K562 (cell line): Measurements from ENCODE around the gene NOSIP. TPM values are rescaled to one million over a fixed set of nuclear protein-coding genes. Genes with fewer than 3 reads are reported as not detected.

ENCODE experiments used
- BCL6 ChIP-seq: fragments of 250-450 bp; sonication (Bioruptor Pico); IDR thresholded peaks from 2 replicates; pipeline ENCODE4 v1.4.0; 2020
- BMI1 ChIP-seq: fragments of 150-350 bp; IDR thresholded peaks from 2 replicates; pipeline ENCODE4 v1.6.1; 2014; ENCODE audit warnings: low read length
- E2F8 ChIP-seq: fragments of 450-650 bp; IDR thresholded peaks from 2 replicates; pipeline ENCODE4 v1.7.1; 2018; ENCODE audit warnings: mild to moderate bottlenecking, low read depth; ENCODE audit not compliant: partially characterized antibody
- FOXJ3 ChIP-seq: sonication (generic); formaldehyde crosslinking; IDR thresholded peaks from 2 replicates; pipeline ENCODE4 v1.4.0; 2020; ENCODE audit warnings: mild to moderate bottlenecking, missing genetic modification reagents
- HDAC3 ChIP-seq: fragments of 450-650 bp; IDR thresholded peaks from 2 replicates; pipeline ENCODE4 v1.6.1; 2018; ENCODE audit warnings: borderline replicate concordance, mild to moderate bottlenecking, moderate library complexity; ENCODE audit not compliant: partially characterized antibody
- HDGF ChIP-seq: fragments of 450-650 bp; IDR thresholded peaks from 2 replicates; pipeline ENCODE4 v1.6.1; 2016
- HIVEP1 ChIP-seq: fragments of 250-450 bp; sonication (Bioruptor Pico); IDR thresholded peaks from 2 replicates; pipeline ENCODE4 v1.4.0; 2020; ENCODE audit warnings: mild to moderate bottlenecking
- HNRNPH1 ChIP-seq: fragments of 200-400 bp; formaldehyde crosslinking; optimal IDR thresholded peaks from 2 replicates; pipeline ENCODE3; 2017; ENCODE audit warnings: low read depth, mild to moderate bottlenecking, low read length, moderate library complexity
- KLF10 ChIP-seq: fragments of 250-450 bp; sonication (Bioruptor Pico); IDR thresholded peaks from 2 replicates; pipeline ENCODE4 v1.6.1; 2021; ENCODE audit warnings: matching md5 sums
- KLF16 ChIP-seq: IDR thresholded peaks from 2 replicates; pipeline ENCODE4 v1.6.1; 2016; ENCODE audit warnings: antibody characterized with exemption
- MEF2A ChIP-seq: IDR thresholded peaks from 2 replicates; pipeline ENCODE4 v1.6.1; 2011; ENCODE audit warnings: low read depth, mild to moderate bottlenecking, low read length, moderate library complexity; ENCODE audit not compliant: control insufficient read depth
- NR2C2 ChIP-seq, 2 experiments: fragments of 200-800 bp in 1 of 2; sonication (Bioruptor generic) in 1 of 2; sonication (generic) in 1 of 2; formaldehyde crosslinking in 1 of 2; IDR thresholded peaks; 2 replicates each; pipeline versions ENCODE4 v1.6.1 to v1.8.0; 2016 to 2022; ENCODE audit warnings: mild to moderate bottlenecking in 1 of 2, missing compliant biosample characterization in 1 of 2, missing genetic modification characterization in 1 of 2, missing genetic modification reagents in 1 of 2
- RBM17 ChIP-seq: fragments of 200-400 bp; formaldehyde crosslinking; IDR thresholded peaks from 2 replicates; pipeline ENCODE4 v1.6.1; 2017; ENCODE audit warnings: low read depth, mild to moderate bottlenecking, low read length, borderline replicate concordance
- RBM34 ChIP-seq: fragments of 200-400 bp; formaldehyde crosslinking; IDR thresholded peaks from 2 replicates; pipeline ENCODE4 v1.6.1; 2018; ENCODE audit warnings: low read length, borderline replicate concordance; ENCODE audit not compliant: insufficient read depth
- SMAD1 ChIP-seq: fragments of 150-350 bp; IDR thresholded peaks from 2 replicates; pipeline ENCODE4 v1.6.1; 2014; ENCODE audit warnings: low read length, low read depth; ENCODE audit not compliant: partially characterized antibody
- SMARCE1 ChIP-seq: fragments of 450-650 bp; IDR thresholded peaks from 2 replicates; pipeline ENCODE4 v1.7.1; 2016; ENCODE audit warnings: mild to moderate bottlenecking
- SNIP1 ChIP-seq: fragments of 450-650 bp; IDR thresholded peaks from 2 replicates; pipeline ENCODE4 v1.7.1; 2017; ENCODE audit warnings: low read depth, mild to moderate bottlenecking
- ZNF121 ChIP-seq: sonication (generic); formaldehyde crosslinking; conservative IDR thresholded peaks from 2 replicates; pipeline ENCODE4 v1.8.0; 2022; ENCODE audit warnings: missing genetic modification reagents
- ZNF174 ChIP-seq: fragments of 250-450 bp; sonication (Bioruptor Pico); IDR thresholded peaks from 2 replicates; pipeline ENCODE4 v1.4.0; 2020; ENCODE audit warnings: mild to moderate bottlenecking
- ZNF224 ChIP-seq: sonication (generic); formaldehyde crosslinking; IDR thresholded peaks from 2 replicates; pipeline ENCODE4 v1.8.0; 2022; ENCODE audit warnings: mild to moderate bottlenecking, missing genetic modification reagents
- ZNF3 ChIP-seq: fragments of 250-450 bp; sonication (Bioruptor Pico); IDR thresholded peaks from 2 replicates; pipeline ENCODE4 v1.5.0; 2021; ENCODE audit warnings: mild to moderate bottlenecking, moderate library complexity
- ZNF764 ChIP-seq: fragments of 250-450 bp; sonication (Bioruptor Pico); IDR thresholded peaks from 2 replicates; pipeline ENCODE4 v1.4.0; 2020; ENCODE audit warnings: low read depth, mild to moderate bottlenecking, moderate library complexity
- polyA plus RNA-seq, 8 experiments: library from polyadenylated mRNA; depleted of rRNA in 4 of 8; stranded (reverse) in 5 of 8; unstranded in 3 of 8; fragments of >200 nt; fragmentation: Nextera tagmentation in 2 of 8; fragmentation: Illumina TruSeq in 1 of 8; extraction: Ambion mirVana in 2 of 8; extraction: Trizol in 1 of 8; gene quantifications; 2 replicates each; pipeline versions ENCODE4 v1.2.1 to v1.2.3, GENCODE V29; 2011 to 2014; ENCODE audit warnings: inconsistent platforms in 1 of 8, missing spikeins in 1 of 8
- total RNA-seq, 7 experiments: library from RNA; depleted of rRNA in 6 of 7; stranded (reverse); fragments of >200 nt in 6 of 7; fragmentation: Illumina TruSeq in 2 of 7; extraction: Trizol in 2 of 7; gene quantifications; 2 replicates each; pipeline versions ENCODE4 v1.2.1 to v1.2.3, GENCODE V29; 2011 to 2021; ENCODE audit warnings: low replicate concordance in 1 of 7
- TF ChIP-seq, protein P1 (sequence below): sonication (generic); formaldehyde crosslinking; IDR thresholded peaks from 2 replicates; pipeline ENCODE4 v1.8.0; 2022; ENCODE audit warnings: missing genetic modification reagents, mild to moderate bottlenecking, borderline replicate concordance
- TF ChIP-seq, protein P2 (sequence below): fragments of 250-450 bp; sonication (Bioruptor Pico); IDR thresholded peaks from 2 replicates; pipeline ENCODE4 v1.8.0; 2021; ENCODE audit warnings: moderate library complexity, mild to moderate bottlenecking, inconsistent platforms

Gene NOSIP
- total and polyA plus RNA-seq, 9 of the 15 experiments (the other 6 are each of a cell fraction or from before 2014, with no cell fraction given), result 14.4 to 153 (median 79.9) TPM

DNA sequence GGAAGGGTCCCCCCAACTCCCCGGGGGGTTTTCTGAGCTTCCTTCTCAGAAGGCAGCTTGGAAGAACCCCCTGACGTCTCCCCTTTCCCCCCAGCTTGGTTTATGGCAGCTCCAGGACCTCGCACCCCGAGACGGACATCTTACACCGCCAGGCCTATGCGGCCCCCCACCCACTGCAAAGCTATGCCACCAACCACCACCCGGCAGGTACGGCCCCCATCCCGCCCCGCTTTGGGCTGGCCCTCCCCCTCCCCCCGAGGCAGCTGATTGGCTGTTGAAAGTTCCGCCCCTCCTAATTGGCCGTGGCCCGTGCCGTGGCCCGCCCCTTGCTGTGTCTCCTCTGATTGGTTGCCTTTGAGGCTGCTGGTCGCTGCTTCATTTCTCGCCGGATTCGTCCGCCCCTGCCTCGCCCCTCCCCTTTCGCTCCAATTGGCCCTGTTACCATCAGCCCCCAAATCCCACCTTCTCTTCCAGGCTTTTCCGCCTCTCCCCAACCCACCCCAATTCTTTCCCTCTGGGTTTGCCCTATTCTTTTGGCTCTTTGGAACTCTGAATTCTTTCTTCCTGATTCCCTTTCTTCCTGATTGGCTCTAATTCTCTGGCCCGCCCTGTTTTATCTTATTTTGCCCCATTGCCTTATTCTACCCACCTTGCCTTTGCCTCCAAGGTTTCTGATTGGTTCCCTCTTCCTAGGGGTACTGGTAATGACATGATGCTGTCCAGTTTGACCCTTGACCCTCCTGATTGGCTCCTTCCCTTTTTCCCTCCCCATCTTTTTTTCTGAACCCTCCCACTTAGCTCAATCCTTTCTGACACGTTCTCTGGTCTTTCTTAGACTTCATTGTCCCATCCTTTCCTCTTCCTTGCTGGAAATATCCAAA, 13.1 kb upstream of the NOSIP start (continued):
- TF ChIP-seq HIVEP1 (CRISPR knock-in tag) (no peak), RBM17 (no peak), RBM34 (no peak), HNRNPH1 (no peak), HDGF (peak; percentile 97), NR2C2 (CRISPR knock-in tag; IDR thresholded peaks at IDR 0.05) (0 out of 2 replicates have a peak, but pooled peaks have one; percentile 59), NR2C2 (tag; IDR thresholded peaks at IDR 0.05) (peak; percentile 79; the same call in 1 of the 2 replicates), MEF2A (no peak), BCL6 (CRISPR knock-in tag) (no peak), ZNF174 (CRISPR knock-in tag) (no peak), KLF10 (CRISPR knock-in tag) (no peak), BMI1 (no peak), SMAD1 (no peak), FOXJ3 (no peak), HDAC3 (no peak), ZNF764 (CRISPR knock-in tag) (no peak), SNIP1 (no peak), KLF16 (no peak), SMARCE1 (no peak; the same call in 1 of the 2 replicates), ZNF3 (CRISPR knock-in tag) (no peak), ZNF224 (CRISPR knock-in tag) (no peak), E2F8 (no peak), ZNF121 (CRISPR knock-in tag) (no peak)
- TF ChIP-seq, protein P1, sequence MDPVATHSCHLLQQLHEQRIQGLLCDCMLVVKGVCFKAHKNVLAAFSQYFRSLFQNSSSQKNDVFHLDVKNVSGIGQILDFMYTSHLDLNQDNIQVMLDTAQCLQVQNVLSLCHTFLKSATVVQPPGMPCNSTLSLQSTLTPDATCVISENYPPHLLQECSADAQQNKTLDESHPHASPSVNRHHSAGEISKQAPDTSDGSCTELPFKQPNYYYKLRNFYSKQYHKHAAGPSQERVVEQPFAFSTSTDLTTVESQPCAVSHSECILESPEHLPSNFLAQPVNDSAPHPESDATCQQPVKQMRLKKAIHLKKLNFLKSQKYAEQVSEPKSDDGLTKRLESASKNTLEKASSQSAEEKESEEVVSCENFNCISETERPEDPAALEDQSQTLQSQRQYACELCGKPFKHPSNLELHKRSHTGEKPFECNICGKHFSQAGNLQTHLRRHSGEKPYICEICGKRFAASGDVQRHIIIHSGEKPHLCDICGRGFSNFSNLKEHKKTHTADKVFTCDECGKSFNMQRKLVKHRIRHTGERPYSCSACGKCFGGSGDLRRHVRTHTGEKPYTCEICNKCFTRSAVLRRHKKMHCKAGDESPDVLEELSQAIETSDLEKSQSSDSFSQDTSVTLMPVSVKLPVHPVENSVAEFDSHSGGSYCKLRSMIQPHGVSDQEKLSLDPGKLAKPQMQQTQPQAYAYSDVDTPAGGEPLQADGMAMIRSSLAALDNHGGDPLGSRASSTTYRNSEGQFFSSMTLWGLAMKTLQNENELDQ (CRISPR knock-in tag), result no peak
- TF ChIP-seq, protein P2, sequence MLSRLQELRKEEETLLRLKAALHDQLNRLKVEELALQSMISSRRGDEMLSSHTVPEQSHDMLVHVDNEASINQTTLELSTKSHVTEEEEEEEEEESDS, result no peak
